Loucy (cell line): ENCODE measurements around the gene GRID1.

ENCODE experiments used
- EZH2phosphoT487 ChIP-seq: fragments of 200-600 bp; IDR thresholded peaks from 2 replicates; pipeline ENCODE4 v1.6.1; 2018; ENCODE audit warnings: antibody characterized with exemption, mild to moderate bottlenecking, moderate library complexity, borderline replicate concordance
- TF ChIP-seq, protein P1 (sequence below): fragments of 200-600 bp; sonication (generic); conservative IDR thresholded peaks from 2 replicates; pipeline ENCODE4 v1.5.1; 2014; ENCODE audit warnings: mild to moderate bottlenecking, antibody characterized with exemption, low read length

DNA sequence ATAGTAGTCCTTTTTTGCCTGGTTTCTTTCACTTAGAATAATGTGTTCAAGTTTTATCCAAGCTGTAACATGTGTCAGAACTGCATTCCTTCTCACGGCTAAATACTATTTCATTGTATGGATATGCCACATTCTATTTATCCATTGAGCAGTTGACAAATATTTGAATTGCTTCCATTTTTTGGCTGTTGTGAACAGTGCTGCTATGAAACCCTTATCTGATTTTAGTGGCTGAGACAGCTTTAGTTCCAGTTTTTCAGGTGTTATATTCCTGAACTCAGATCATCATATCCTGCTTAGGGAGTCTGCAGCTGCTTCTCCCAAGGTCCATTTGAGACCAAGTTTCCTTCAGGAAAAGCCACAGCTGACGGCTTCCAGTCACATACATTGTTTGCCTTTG is 339.2 kb downstream of the GRID1 start:
- TF ChIP-seq, protein P1, sequence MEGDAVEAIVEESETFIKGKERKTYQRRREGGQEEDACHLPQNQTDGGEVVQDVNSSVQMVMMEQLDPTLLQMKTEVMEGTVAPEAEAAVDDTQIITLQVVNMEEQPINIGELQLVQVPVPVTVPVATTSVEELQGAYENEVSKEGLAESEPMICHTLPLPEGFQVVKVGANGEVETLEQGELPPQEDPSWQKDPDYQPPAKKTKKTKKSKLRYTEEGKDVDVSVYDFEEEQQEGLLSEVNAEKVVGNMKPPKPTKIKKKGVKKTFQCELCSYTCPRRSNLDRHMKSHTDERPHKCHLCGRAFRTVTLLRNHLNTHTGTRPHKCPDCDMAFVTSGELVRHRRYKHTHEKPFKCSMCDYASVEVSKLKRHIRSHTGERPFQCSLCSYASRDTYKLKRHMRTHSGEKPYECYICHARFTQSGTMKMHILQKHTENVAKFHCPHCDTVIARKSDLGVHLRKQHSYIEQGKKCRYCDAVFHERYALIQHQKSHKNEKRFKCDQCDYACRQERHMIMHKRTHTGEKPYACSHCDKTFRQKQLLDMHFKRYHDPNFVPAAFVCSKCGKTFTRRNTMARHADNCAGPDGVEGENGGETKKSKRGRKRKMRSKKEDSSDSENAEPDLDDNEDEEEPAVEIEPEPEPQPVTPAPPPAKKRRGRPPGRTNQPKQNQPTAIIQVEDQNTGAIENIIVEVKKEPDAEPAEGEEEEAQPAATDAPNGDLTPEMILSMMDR = no peak
- TF ChIP-seq EZH2phosphoT487 = no peak
